Transverse colon (tissue), 3 donors: ENCODE measurements around the gene LRRC61.
"Not testable (repeated sequence)": the region's sequence is repeated elsewhere in the genome, so short reads cannot be mapped to it uniquely, and the experiment has no call there.

ENCODE experiments used
- POLR2A ChIP-seq: fragments of 450-650 bp; IDR thresholded peaks from one replicate; pipeline ENCODE4 v1.6.1; 2016; ENCODE audit warnings: antibody characterized with exemption, mild to moderate bottlenecking, moderate library complexity
- TF ChIP-seq, protein P1 (sequence below), 5 experiments: fragments of 200-600 bp in 3 of 5; fragments of 450-650 bp in 2 of 5; sonication (generic) in 3 of 5; IDR thresholded peaks; 1 replicate in 2 of 5; 2 replicates in 3 of 5; pipeline ENCODE4 v1.5.1; 2016 to 2017; ENCODE audit warnings: antibody characterized with exemption in 5 of 5, inconsistent platforms in 3 of 5, mild to moderate bottlenecking in 2 of 5, moderate library complexity in 1 of 5

DNA sequence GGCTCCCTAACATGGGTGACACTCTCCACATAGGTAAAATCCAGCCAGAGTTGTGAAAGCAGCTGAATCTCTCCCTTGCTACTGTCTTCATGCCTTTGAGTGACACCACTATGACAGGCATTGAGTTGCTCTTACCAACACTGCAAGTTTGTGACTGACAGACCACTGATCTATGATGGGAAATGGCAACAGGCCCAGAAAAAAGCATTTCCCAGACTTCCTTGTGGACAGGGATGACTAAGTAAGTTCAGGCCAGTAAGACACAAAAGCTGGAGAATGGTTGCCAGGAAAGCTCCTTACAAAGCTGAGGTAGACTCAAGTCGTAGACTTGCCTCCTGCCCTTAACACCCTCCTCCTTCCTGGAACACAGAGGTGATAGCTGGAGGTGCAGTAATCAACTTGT is 20.2 kb upstream of the LRRC61 start:
- not testable (repeated sequence) for TF ChIP-seq POLR2A
- TF ChIP-seq, protein P1, sequence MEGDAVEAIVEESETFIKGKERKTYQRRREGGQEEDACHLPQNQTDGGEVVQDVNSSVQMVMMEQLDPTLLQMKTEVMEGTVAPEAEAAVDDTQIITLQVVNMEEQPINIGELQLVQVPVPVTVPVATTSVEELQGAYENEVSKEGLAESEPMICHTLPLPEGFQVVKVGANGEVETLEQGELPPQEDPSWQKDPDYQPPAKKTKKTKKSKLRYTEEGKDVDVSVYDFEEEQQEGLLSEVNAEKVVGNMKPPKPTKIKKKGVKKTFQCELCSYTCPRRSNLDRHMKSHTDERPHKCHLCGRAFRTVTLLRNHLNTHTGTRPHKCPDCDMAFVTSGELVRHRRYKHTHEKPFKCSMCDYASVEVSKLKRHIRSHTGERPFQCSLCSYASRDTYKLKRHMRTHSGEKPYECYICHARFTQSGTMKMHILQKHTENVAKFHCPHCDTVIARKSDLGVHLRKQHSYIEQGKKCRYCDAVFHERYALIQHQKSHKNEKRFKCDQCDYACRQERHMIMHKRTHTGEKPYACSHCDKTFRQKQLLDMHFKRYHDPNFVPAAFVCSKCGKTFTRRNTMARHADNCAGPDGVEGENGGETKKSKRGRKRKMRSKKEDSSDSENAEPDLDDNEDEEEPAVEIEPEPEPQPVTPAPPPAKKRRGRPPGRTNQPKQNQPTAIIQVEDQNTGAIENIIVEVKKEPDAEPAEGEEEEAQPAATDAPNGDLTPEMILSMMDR (IDR thresholded peaks at IDR 0.05), result not testable (repeated sequence)
